Measurements from ENCODE around the gene C8G.

DNA sequence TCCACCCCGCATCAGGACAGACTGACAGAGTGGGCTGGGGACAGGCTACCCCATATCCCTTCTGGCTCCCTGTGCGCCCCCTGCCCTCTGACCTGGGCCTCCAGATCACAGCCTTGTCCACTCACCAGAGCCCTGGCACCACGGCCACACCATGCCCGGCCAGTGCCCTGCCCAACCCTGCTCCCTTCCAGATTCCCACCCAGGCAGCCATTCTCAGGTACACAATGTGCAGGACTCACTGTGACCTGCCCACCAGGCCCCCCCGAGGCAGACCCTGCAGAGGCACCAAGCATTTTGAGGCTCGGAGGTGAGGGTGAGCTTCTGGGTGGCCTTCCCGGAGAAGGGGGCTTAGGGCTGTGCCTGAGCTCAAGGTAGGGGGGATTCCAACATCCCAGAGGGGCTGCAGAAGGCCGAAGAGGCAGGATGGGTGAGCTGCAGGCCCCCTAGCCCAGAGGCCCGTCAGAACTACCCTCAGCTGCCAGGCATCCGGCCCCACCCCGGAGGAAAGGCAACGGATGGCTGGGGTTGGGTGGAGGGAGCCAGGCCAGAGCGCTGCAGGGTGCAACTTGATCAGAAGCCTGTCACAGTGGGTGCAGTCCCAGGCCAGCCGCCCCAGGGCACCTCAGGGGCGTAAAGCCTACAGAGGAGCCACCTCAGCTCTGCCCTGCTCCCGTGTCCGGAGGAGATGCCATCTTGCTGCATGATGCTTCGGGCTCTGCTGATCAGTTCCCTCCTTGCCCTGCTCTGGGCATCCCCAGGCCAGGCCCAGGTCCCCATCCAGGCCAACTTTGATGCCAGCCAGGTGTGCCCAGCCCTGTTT lies 37.4 kb downstream of the C8G start, which contains the start of gene LCNL1:
- TF ChIP-seq HDGF (IDR thresholded peaks at IDR 0.05; ENCODE audit: borderline replicate concordance) = no peak
- TF ChIP-seq FOXK2 (IDR thresholded peaks at IDR 0.05) = no peak
- no peak for TF ChIP-seq ARNT (IDR thresholded peaks at IDR 0.05)
- TF ChIP-seq FOXM1 (IDR thresholded peaks at IDR 0.05; ENCODE audit: borderline replicate concordance) = no peak
- no peak for TF ChIP-seq ZNF384 (IDR thresholded peaks at IDR 0.05)
- TF ChIP-seq ELF4 (IDR thresholded peaks at IDR 0.05) = no peak
- TF ChIP-seq, protein P1, sequence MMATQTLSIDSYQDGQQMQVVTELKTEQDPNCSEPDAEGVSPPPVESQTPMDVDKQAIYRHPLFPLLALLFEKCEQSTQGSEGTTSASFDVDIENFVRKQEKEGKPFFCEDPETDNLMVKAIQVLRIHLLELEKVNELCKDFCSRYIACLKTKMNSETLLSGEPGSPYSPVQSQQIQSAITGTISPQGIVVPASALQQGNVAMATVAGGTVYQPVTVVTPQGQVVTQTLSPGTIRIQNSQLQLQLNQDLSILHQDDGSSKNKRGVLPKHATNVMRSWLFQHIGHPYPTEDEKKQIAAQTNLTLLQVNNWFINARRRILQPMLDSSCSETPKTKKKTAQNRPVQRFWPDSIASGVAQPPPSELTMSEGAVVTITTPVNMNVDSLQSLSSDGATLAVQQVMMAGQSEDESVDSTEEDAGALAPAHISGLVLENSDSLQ (IDR thresholded peaks at IDR 0.05) = no peak

Measured in HEK293T (cell line).